IMR-90 (cell line): ENCODE data around the gene IRAK2. TPM values are rescaled to one million over a fixed set of nuclear protein-coding genes. Genes with fewer than 3 reads are reported as not detected.

Experiments used
- ATAC-seq: fragments of 200-7000 bp; cut with Tn5 transposase; 2 replicates; pipeline ENCODE4 v1.9.1; 2020; ENCODE audit warnings: low read depth, mild to moderate bottlenecking, moderate library complexity
- BruUV-seq: library from RNA; stranded (reverse); fragments of 400-500 nt; replicated peaks from 2 replicates; lab custom pipeline; 2021; lab: Mats Ljungman, UMichigan
- CTCF ChIA-PET: fragments of 300-600 bp; formaldehyde crosslinking; extraction: SDS; loops from one replicate; lab custom pipeline; 2021; ENCODE audit warnings: antibody characterized with exemption; lab: Yijun Ruan, JAX
- POLR2A ChIA-PET: fragments of 300-600 bp; sonication (Branson Sonifier 250); formaldehyde crosslinking; loops from one replicate; lab custom pipeline; 2022; ENCODE audit warnings: antibody characterized with exemption; ENCODE audit not compliant: unreplicated experiment; lab: Charles Lee
- DNase-seq: peaks from one replicate; pipeline ENCODE4 v3.0.0; 2013
- H2AFZ ChIP-seq: replicated peaks from 2 replicates; pipeline ENCODE3; 2013; ENCODE audit warnings: low read length, mild to moderate bottlenecking; ENCODE audit not compliant: poor library complexity
- H2AK5ac ChIP-seq: 2 replicates; pipeline ENCODE4 v1.6.1; 2013; ENCODE audit warnings: low read depth, low read length, inconsistent platforms
- H2AK9ac ChIP-seq: replicated peaks from 2 replicates; pipeline ENCODE3; 2013; ENCODE audit warnings: mild to moderate bottlenecking, low read depth, low read length, moderate library complexity; ENCODE audit not compliant: poor library complexity
- H2BK120ac ChIP-seq: 2 replicates; pipeline ENCODE4 v1.6.1; 2013; ENCODE audit warnings: low read depth, low read length, inconsistent platforms
- H2BK15ac ChIP-seq: 3 replicates; pipeline ENCODE4 v1.6.1; 2013; ENCODE audit warnings: low read depth, low read length, inconsistent platforms
- H2BK20ac ChIP-seq: 2 replicates; pipeline ENCODE4 v1.6.1; 2013; ENCODE audit warnings: low read depth, mild to moderate bottlenecking, inconsistent platforms, low read length, moderate library complexity
- H2BK5ac ChIP-seq: 2 replicates; pipeline ENCODE4 v1.6.1; 2013; ENCODE audit warnings: mild to moderate bottlenecking, low read depth, low read length, inconsistent platforms; ENCODE audit not compliant: poor library complexity, severe bottlenecking
- H3K14ac ChIP-seq: replicated peaks from 2 replicates; pipeline ENCODE4 v1.6.1; 2013; ENCODE audit warnings: low read depth, low read length, inconsistent platforms
- H3K18ac ChIP-seq: 2 replicates; pipeline ENCODE4 v1.6.1; 2013; ENCODE audit warnings: low read depth, low read length, control low read depth
- H3K23ac ChIP-seq: 2 replicates; pipeline ENCODE4 v1.6.1; 2013; ENCODE audit warnings: low read depth, low read length, inconsistent platforms
- H3K27ac ChIP-seq: 2 replicates; pipeline ENCODE4 v1.5.1; 2013; ENCODE audit warnings: mild to moderate bottlenecking, control low read depth, low read length; ENCODE audit not compliant: insufficient read depth
- H3K27me3 ChIP-seq: 2 replicates; pipeline ENCODE4 v1.6.1; 2013; ENCODE audit warnings: low read length; ENCODE audit not compliant: control insufficient read depth, insufficient read depth
- H3K36me3 ChIP-seq: 2 replicates; pipeline ENCODE4 v1.6.1; 2013; ENCODE audit warnings: low read length, mixed read lengths; ENCODE audit not compliant: control insufficient read depth, insufficient read depth
- H3K4ac ChIP-seq: 2 replicates; pipeline ENCODE4 v1.6.1; 2013; ENCODE audit warnings: low read depth, low read length, inconsistent platforms
- H3K4me1 ChIP-seq: 2 replicates; pipeline ENCODE4 v1.6.1; 2013; ENCODE audit warnings: low read length, mixed read lengths; ENCODE audit not compliant: control insufficient read depth, insufficient read depth
- H3K4me2 ChIP-seq: 2 replicates; pipeline ENCODE4 v1.6.1; 2013; ENCODE audit warnings: low read depth, mild to moderate bottlenecking, control low read depth, low read length, moderate library complexity
- H3K4me3 ChIP-seq: 2 replicates; pipeline ENCODE4 v1.5.1; 2013; ENCODE audit warnings: low read depth, mild to moderate bottlenecking, control low read depth, low read length, moderate library complexity; ENCODE audit not compliant: insufficient read depth
- H3K56ac ChIP-seq: 2 replicates; pipeline ENCODE4 v1.6.1; 2013; ENCODE audit warnings: low read length, inconsistent platforms; ENCODE audit not compliant: insufficient read depth; ENCODE audit errors: extremely low read depth
- H3K79me1 ChIP-seq, 2 experiments: 2 replicates each; pipeline ENCODE4 v1.6.1; 2013; ENCODE audit warnings: low read length in 2 of 2, inconsistent platforms in 1 of 2, low read depth in 1 of 2
- H3K9ac ChIP-seq: 2 replicates; pipeline ENCODE4 v1.6.1; 2013; ENCODE audit warnings: low read depth, low read length, control low read depth
- H3K9me1 ChIP-seq: 2 replicates; pipeline ENCODE4 v1.6.1; 2013; ENCODE audit warnings: low read length, inconsistent platforms; ENCODE audit not compliant: insufficient read depth
- H3K9me3 ChIP-seq: 2 replicates; pipeline ENCODE4 v1.6.1; 2013; ENCODE audit warnings: low read length; ENCODE audit not compliant: control insufficient read depth, insufficient read depth
- H4K20me1 ChIP-seq: 2 replicates; pipeline ENCODE4 v1.6.1; 2013; ENCODE audit warnings: low read length, inconsistent platforms; ENCODE audit not compliant: insufficient read depth
- H4K5ac ChIP-seq: 2 replicates; pipeline ENCODE4 v1.6.1; 2013; ENCODE audit warnings: mild to moderate bottlenecking, low read depth, low read length, control low read depth
- H4K8ac ChIP-seq, 2 experiments: 2 replicates each; pipeline ENCODE4 v1.6.1; 2013; ENCODE audit warnings: low read depth in 2 of 2, low read length in 2 of 2, control low read depth in 1 of 2, inconsistent platforms in 1 of 2
- H4K91ac ChIP-seq: 2 replicates; pipeline ENCODE4 v1.6.1; 2013; ENCODE audit warnings: low read depth, low read length, inconsistent platforms; ENCODE audit not compliant: insufficient read depth
- BHLHE40 ChIP-seq: fragments of 150-350 bp; IDR thresholded peaks from 2 replicates; pipeline ENCODE4 v1.6.1; 2016; ENCODE audit warnings: mild to moderate bottlenecking, low read depth, low read length
- CEBPB ChIP-seq: IDR thresholded peaks from 2 replicates; pipeline ENCODE4 v1.6.1; 2012; ENCODE audit warnings: low read depth, low read length, improper control_type of control experiment
- CHD1 ChIP-seq: IDR thresholded peaks from 2 replicates; pipeline ENCODE4 v1.6.1; 2012; ENCODE audit warnings: low read depth, low read length, improper control_type of control experiment
- CTCF ChIP-seq: conservative IDR thresholded peaks from 2 replicates; pipeline ENCODE4 v1.5.1; 2012; ENCODE audit warnings: mild to moderate bottlenecking, low read depth, low read length, improper control_type of control experiment
- ELK1 ChIP-seq: fragments of 150-350 bp; IDR thresholded peaks from 2 replicates; pipeline ENCODE4 v1.6.1; 2016; ENCODE audit warnings: low read depth, mild to moderate bottlenecking, low read length, moderate library complexity, borderline replicate concordance
- FOS ChIP-seq: fragments of 150-350 bp; IDR thresholded peaks from 2 replicates; pipeline ENCODE4 v1.6.1; 2016; ENCODE audit warnings: low read depth, low read length
- MAFK ChIP-seq: IDR thresholded peaks from 2 replicates; pipeline ENCODE4 v1.6.1; 2012; ENCODE audit warnings: low read depth, low read length, improper control_type of control experiment
- MAZ ChIP-seq: IDR thresholded peaks from 2 replicates; pipeline ENCODE4 v1.6.1; 2012; ENCODE audit warnings: low read depth, mild to moderate bottlenecking, low read length, improper control_type of control experiment, moderate library complexity, borderline replicate concordance
- MXI1 ChIP-seq: IDR thresholded peaks from 2 replicates; pipeline ENCODE4 v1.6.1; 2012; ENCODE audit warnings: low read depth, mild to moderate bottlenecking, low read length, moderate library complexity, borderline replicate concordance
- NFE2L2 ChIP-seq: fragments of 150-350 bp; IDR thresholded peaks from 2 replicates; pipeline ENCODE4 v1.6.1; 2016; ENCODE audit warnings: low read depth, mild to moderate bottlenecking, low read length
- POLR2A ChIP-seq: IDR thresholded peaks from 2 replicates; pipeline ENCODE4 v1.6.1; 2012; ENCODE audit warnings: mild to moderate bottlenecking, low read depth, low read length
- RAD21 ChIP-seq: IDR thresholded peaks from 2 replicates; pipeline ENCODE4 v1.6.1; 2012; ENCODE audit warnings: low read length, improper control_type of control experiment
- RCOR1 ChIP-seq: IDR thresholded peaks from 2 replicates; pipeline ENCODE4 v1.6.1; 2012; ENCODE audit warnings: mild to moderate bottlenecking, low read length, improper control_type of control experiment; ENCODE audit not compliant: insufficient replicate concordance
- RFX5 ChIP-seq: IDR thresholded peaks from 2 replicates; pipeline ENCODE4 v1.8.0; 2012; ENCODE audit warnings: low read depth, mild to moderate bottlenecking, low read length, moderate library complexity
- SMC3 ChIP-seq: fragments of 150-350 bp; IDR thresholded peaks from 2 replicates; pipeline ENCODE4 v1.6.1; 2016; ENCODE audit warnings: low read depth, mild to moderate bottlenecking, antibody characterized with exemption, low read length, moderate library complexity
- USF2 ChIP-seq: fragments of 150-350 bp; IDR thresholded peaks from 2 replicates; pipeline ENCODE4 v1.6.1; 2017; ENCODE audit warnings: mild to moderate bottlenecking, antibody characterized with exemption, low read length, low read depth
- dilution Hi-C: fragments of 300-500 bp; cut with HindIII; formaldehyde crosslinking; loops from one replicate; pipeline ENCODE4 v1.14.3; 2018; ENCODE audit warnings: low sequenced_read_pairs; ENCODE audit not compliant: unreplicated experiment
- in situ Hi-C: fragments of 300-500 bp; cut with MboI; formaldehyde crosslinking; loops from 3 replicates; pipeline ENCODE4 v1.14.3; 2019; ENCODE audit warnings: low sequenced_read_pairs, inconsistent platforms, mixed read lengths
- intact Hi-C: fragments of 100-400 bp; cut with micrococcal nuclease; formaldehyde crosslinking; loops from 2 replicates; pipeline ENCODE4 v1.10.0; 2022
- polyA plus RNA-seq, 3 experiments: library from polyadenylated mRNA; depleted of rRNA; stranded (reverse); fragments of >200 nt; gene quantifications; 2 replicates each; pipeline ENCODE4 v1.2.3, GENCODE V29; 2012; ENCODE audit warnings: low replicate concordance in 1 of 3
- total RNA-seq: library from RNA; depleted of rRNA; stranded (reverse); fragments of >200 nt; gene quantifications from 2 replicates; pipeline ENCODE4 v1.2.3, GENCODE V29; 2012

Gene IRAK2
- total and polyA plus RNA-seq, 2 of the 4 experiments (the other 2 are of a cell fraction): 6.9 to 8.1 TPM

GRCh38 chr3:10178892-10179291 lies 14.2 kb downstream of the IRAK2 start:
- Histone ChIP-seq H3K27ac (no peak overlapping the region), H3K9ac (no peak overlapping the region), H3K4me3 (no peak overlapping the region), H2BK20ac (no peak overlapping the region), H4K20me1 (no peaks in the 10 kb centered on the region), H3K4me2 (no peak overlapping the region), H2BK5ac (no peak overlapping the region), H3K4me1 (peaks cover 2% of the 10 kb centered on the region; the same call in 1 of the 2 replicates), H2BK120ac (no peak overlapping the region), H3K56ac (no peak overlapping the region), H3K4ac (no peak overlapping the region), H3K9me3 (no peaks in the 10 kb centered on the region), H2AFZ (no peak overlapping the region), H3K36me3 (peaks cover 13% of the 10 kb centered on the region), H3K79me1 (peaks cover 11 to 24% of the 10 kb centered on the region in 2 experiments), H3K23ac (no peak overlapping the region), H3K14ac (no peak overlapping the region), H2BK15ac (no peak overlapping the region), H4K5ac (no peak overlapping the region), H3K18ac (no peak overlapping the region), H4K91ac (no peak overlapping the region), H3K27me3 (no peaks in the 10 kb centered on the region), H3K9me1 (peaks cover 6% of the 10 kb centered on the region; the same call in 1 of the 2 replicates), H2AK9ac (no peak overlapping the region), H4K8ac (no peak overlapping the region), H2AK5ac (no peak overlapping the region)
- in situ Hi-C loops: no loop called here
- TF ChIP-seq POLR2A (no peak), RFX5 (no peak), MAFK (no peak), MAZ (no peak), CHD1 (no peak), CTCF (no peak), USF2 (no peak), FOS (no peak), ELK1 (no peak), NFE2L2 (no peak), RCOR1 (no peak), MXI1 (no peak), CEBPB (no peak), BHLHE40 (no peak), SMC3 (no peak), RAD21 (no peak)
- no TSS peak for BruUV-seq
- intact Hi-C loops: no loop called here
- CTCF ChIA-PET: no interaction called here
- POLR2A ChIA-PET: no interaction called here
- DNase-seq (no peak), ATAC-seq (no peak)
- dilution Hi-C loops: no loop called here
